GM18519 (cell line): ENCODE results near the gene IFITM10.

Experiments
- ATAC-seq: cut with Tn5 transposase; IDR thresholded peaks from one replicate; pipeline ENCODE4 v1.9.1; 2021; ENCODE audit warnings: mild to moderate bottlenecking, moderate library complexity; ENCODE audit not compliant: unreplicated experiment, low FRiP score

IFITM10 gene

GRCh38 chr11:1727096-1727690 is 23.2 kb downstream of the IFITM10 start:
- no peak for ATAC-seq

GRCh38 chr11:1719781-1720180 is 30.6 kb downstream of the IFITM10 start:
- ATAC-seq: no peak

GRCh38 chr11:1718326-1718725 is 32.1 kb downstream of the IFITM10 start:
- ATAC-seq: no peak

- ATAC-seq: no peak
Measured at GRCh38 chr11:1717745-1718144, 32.6 kb downstream of the IFITM10 start.

GRCh38 chr11:1714908-1715885 is 35.2 kb downstream of the IFITM10 start:
- no peak for ATAC-seq

- ATAC-seq: no peak
Measured at GRCh38 chr11:1708716-1709115, 41.7 kb downstream of the IFITM10 start.

- ATAC-seq: no peak
Measured at GRCh38 chr11:1707751-1708150, 42.6 kb downstream of the IFITM10 start.

GRCh38 chr11:1706634-1707400 is 43.6 kb downstream of the IFITM10 start:
- ATAC-seq: no peak

GRCh38 chr11:1705126-1706052 is 45.0 kb downstream of the IFITM10 start:
- ATAC-seq: no peak

GRCh38 chr11:1703146-1703545 is 47.2 kb downstream of the IFITM10 start:
- ATAC-seq: no peak

- ATAC-seq: no peak
Measured at GRCh38 chr11:1702506-1702905, 47.9 kb downstream of the IFITM10 start.

GRCh38 chr11:1701091-1701807 is 49.1 kb downstream of the IFITM10 start:
- ATAC-seq: no peak

GRCh38 chr11:1699771-1700170 is 50.6 kb downstream of the IFITM10 start:
- ATAC-seq: no peak

- no peak for ATAC-seq
Measured at GRCh38 chr11:1696608-1697570, 53.5 kb downstream of the IFITM10 start, which contains the start of gene KRTAP5-6. KRTAP5-6 (plus strand) TSS chr11:1697195; CDS start chr11:1697246, 51 bp downstream.

- ATAC-seq: no peak
Measured at GRCh38 chr11:1695548-1696108, 54.8 kb downstream of the IFITM10 start.

GRCh38 chr11:1694846-1695547 is 55.4 kb downstream of the IFITM10 start:
- ATAC-seq: no peak
